Neural progenitor cell (in vitro differentiated cells): ENCODE data around the gene ELAPOR1. TPM values are rescaled to one million over a fixed set of nuclear protein-coding genes. Genes with fewer than 3 reads are reported as not detected.
"Not testable (repeated sequence)": the region's sequence is repeated elsewhere in the genome, so short reads cannot be mapped to it uniquely, and the experiment has no call there.

Source experiments
- DNase-seq: peaks from one replicate; pipeline ENCODE4 v3.0.0-alpha.2; 2016; ENCODE audit warnings: low spot score
- H2AFZ ChIP-seq: fragments of 200-600 bp; sonication (generic); replicated peaks from 2 replicates; pipeline ENCODE4 v1.6.1; 2016; ENCODE audit warnings: antibody characterized with exemption
- H3F3A ChIP-seq: fragments of 200-600 bp; sonication (generic); 2 replicates; pipeline ENCODE4 v1.6.1; 2016; ENCODE audit warnings: antibody characterized with exemption, low read depth
- H3K27ac ChIP-seq: fragments of 200-600 bp; sonication (generic); 2 replicates; pipeline ENCODE4 v1.5.1; 2016; ENCODE audit warnings: mild to moderate bottlenecking
- H3K27me3 ChIP-seq: fragments of 200-600 bp; sonication (generic); 2 replicates; pipeline ENCODE4 v1.6.1; 2016; ENCODE audit warnings: mild to moderate bottlenecking, moderate library complexity
- H3K36me3 ChIP-seq: fragments of 200-600 bp; sonication (generic); 2 replicates; pipeline ENCODE4 v1.5.1; 2016
- H3K4me1 ChIP-seq: fragments of 200-600 bp; sonication (generic); 2 replicates; pipeline ENCODE4 v1.6.1; 2016; ENCODE audit warnings: mixed run types
- H3K4me2 ChIP-seq: fragments of 200-600 bp; sonication (generic); 2 replicates; pipeline ENCODE4 v1.6.1; 2016
- H3K4me3 ChIP-seq: fragments of 200-600 bp; sonication (generic); 2 replicates; pipeline ENCODE4 v1.5.1; 2016
- H3K79me2 ChIP-seq: fragments of 200-600 bp; sonication (generic); 2 replicates; pipeline ENCODE4 v1.6.1; 2016; ENCODE audit warnings: low read depth
- H3K9ac ChIP-seq: fragments of 200-600 bp; sonication (generic); 2 replicates; pipeline ENCODE4 v1.6.1; 2016
- H3K9me3 ChIP-seq: fragments of 200-600 bp; sonication (generic); 2 replicates; pipeline ENCODE4 v1.5.1; 2016; ENCODE audit warnings: low read depth
- H4K20me1 ChIP-seq: fragments of 200-600 bp; sonication (generic); 2 replicates; pipeline ENCODE4 v1.6.1; 2016; ENCODE audit warnings: low read depth
- H3K27ac Mint-ChIP-seq: 3 replicates; pipeline ENCODE4 v1.8.0; 2021; ENCODE audit warnings: mixed read lengths
- H3K27me3 Mint-ChIP-seq: 2 replicates; pipeline ENCODE4 v1.8.0; 2022; ENCODE audit warnings: low read depth, mild to moderate bottlenecking, inconsistent platforms, moderate library complexity, mixed read lengths; ENCODE audit not compliant: insufficient read depth
- H3K36me3 Mint-ChIP-seq: 3 replicates; pipeline ENCODE4 v1.8.0; 2021; ENCODE audit warnings: mixed read lengths
- H3K4me1 Mint-ChIP-seq: 3 replicates; pipeline ENCODE4 v1.8.0; 2021; ENCODE audit warnings: mixed read lengths
- H3K4me3 Mint-ChIP-seq: 3 replicates; pipeline ENCODE4 v1.8.0; 2021; ENCODE audit warnings: mild to moderate bottlenecking, moderate library complexity, mixed read lengths
- H3K9me3 Mint-ChIP-seq: 3 replicates; pipeline ENCODE4 v1.8.0; 2020; ENCODE audit warnings: mixed read lengths
- CTCF ChIP-seq: fragments of 200-600 bp; sonication (generic); IDR thresholded peaks from 2 replicates; pipeline ENCODE4 v1.5.1; 2017; ENCODE audit warnings: antibody characterized with exemption, mild to moderate bottlenecking
- EZH2 ChIP-seq: fragments of 200-600 bp; sonication (generic); IDR thresholded peaks from 2 replicates; pipeline ENCODE4 v1.6.1; 2017; ENCODE audit warnings: antibody characterized with exemption, mild to moderate bottlenecking, moderate library complexity
- EZH2phosphoT487 ChIP-seq: fragments of 200-600 bp; sonication (generic); IDR thresholded peaks from 2 replicates; pipeline ENCODE4 v1.6.1; 2017; ENCODE audit warnings: antibody characterized with exemption
- total RNA-seq: library from RNA; depleted of rRNA; stranded (reverse); fragments of >200 nt; gene quantifications from 2 replicates; pipeline ENCODE4 v1.2.3, GENCODE V29; 2015; ENCODE audit warnings: low replicate concordance

ELAPOR1 gene
- total RNA-seq, 1 donor from 2014 or later = 1.5 TPM

GRCh38 chr1:109142260-109142659 lies 28.3 kb downstream of the ELAPOR1 start:
- Mint-ChIP-seq H3K4me3 (no peak overlapping the region), H3K4me1 (peaks cover 2% of the 10 kb centered on the region), H3K36me3 (no peaks in the 10 kb centered on the region), H3K9me3 (no peaks in the 10 kb centered on the region), H3K27me3 (no peaks in the 10 kb centered on the region), H3K27ac (peak overlapping the region; percentile 64)
- Histone ChIP-seq H3K4me2 (no peak overlapping the region), H3K9ac (no peak overlapping the region), H3F3A (no peaks in the 10 kb centered on the region), H3K9me3 (no peaks in the 10 kb centered on the region), H3K36me3 (no peaks in the 10 kb centered on the region), H2AFZ (no peak overlapping the region), H3K79me2 (no peaks in the 10 kb centered on the region), H3K27me3 (no peaks in the 10 kb centered on the region), H3K4me1 (no peaks in the 10 kb centered on the region), H4K20me1 (no peaks in the 10 kb centered on the region), H3K27ac (no peak overlapping the region), H3K4me3 (no peak overlapping the region)
- no peak for DNase-seq
- TF ChIP-seq CTCF (no peak), EZH2phosphoT487 (no peak), EZH2 (no peak)

DNA sequence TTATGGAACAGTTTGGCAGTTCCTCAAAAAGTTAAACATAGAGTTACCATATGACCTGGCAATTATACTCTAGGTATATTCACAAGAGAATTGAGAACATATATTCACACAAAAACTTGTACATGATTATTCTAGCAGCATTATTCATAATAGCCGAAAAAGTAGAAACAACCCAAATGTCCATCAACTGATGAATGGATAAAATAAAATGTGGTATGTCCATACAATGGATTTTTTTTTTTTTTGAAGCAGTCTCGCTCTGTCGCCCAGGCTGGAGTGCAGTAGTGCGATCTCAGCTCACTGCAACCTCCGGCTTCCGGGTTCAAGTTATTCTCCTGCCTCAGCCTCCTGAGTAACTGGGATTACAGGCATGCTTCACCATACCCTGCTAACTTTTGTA lies 28.8 kb downstream of the ELAPOR1 start:
- H3K4me1 Mint-ChIP-seq, H3K4me2 ChIP-seq, DNase-seq, H3K9me3 ChIP-seq, H3K4me3 Mint-ChIP-seq, H3F3A ChIP-seq, H3K4me1 ChIP-seq, H3K27ac ChIP-seq, H3K27me3 ChIP-seq, H3K36me3 ChIP-seq, H3K9me3 Mint-ChIP-seq, H3K9ac ChIP-seq, H4K20me1 ChIP-seq, H3K79me2 ChIP-seq, H2AFZ ChIP-seq, H3K4me3 ChIP-seq, H3K36me3 Mint-ChIP-seq, H3K27me3 Mint-ChIP-seq: not testable (repeated sequence)
- peak overlapping the region; percentile 64 for H3K27ac Mint-ChIP-seq

DNA sequence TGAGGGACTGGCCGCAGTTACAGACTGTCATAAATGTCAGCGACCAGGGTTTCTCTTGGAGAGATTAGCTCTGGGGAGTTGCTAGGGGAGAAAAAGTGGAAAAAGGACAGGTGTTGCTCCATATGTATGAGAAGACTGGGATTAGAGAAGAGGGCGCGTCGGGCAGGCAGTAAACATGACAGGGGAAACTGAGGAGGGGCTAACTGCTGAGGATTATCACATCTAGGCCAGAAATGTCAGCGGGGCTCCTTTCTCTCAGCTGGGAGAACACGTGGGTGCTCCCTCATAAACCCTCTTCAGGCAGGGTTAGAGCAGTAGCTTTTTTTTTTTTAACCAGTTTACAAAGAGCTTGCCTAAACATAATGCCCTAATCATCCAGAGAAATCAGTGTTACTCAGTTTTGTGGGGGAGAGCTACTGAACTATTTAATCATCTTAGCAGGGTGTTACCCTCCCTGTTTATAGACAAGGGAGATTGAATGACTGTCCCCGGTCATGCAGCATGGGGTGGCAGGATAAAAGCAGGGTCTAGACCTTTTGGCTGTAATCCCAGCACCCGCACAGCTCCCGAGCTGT lies 35.2 kb downstream of the ELAPOR1 start:
- Histone ChIP-seq H3K9ac (no peak overlapping the region), H3K79me2 (no peaks in the 10 kb centered on the region), H3K4me1 (peaks cover 29% of the 10 kb centered on the region), H2AFZ (no peak overlapping the region), H3K9me3 (no peaks in the 10 kb centered on the region), H3K36me3 (no peaks in the 10 kb centered on the region), H3K27me3 (no peaks in the 10 kb centered on the region), H3F3A (peaks cover 11% of the 10 kb centered on the region), H4K20me1 (no peaks in the 10 kb centered on the region), H3K4me3 (no peak overlapping the region), H3K4me2 (peak overlapping the region; percentile 34), H3K27ac (no peak overlapping the region)
- no peak for TF ChIP-seq CTCF
- no peak for TF ChIP-seq EZH2phosphoT487
- no peak for TF ChIP-seq EZH2
- Mint-ChIP-seq H3K4me3 (peak overlapping the region; percentile 3), H3K27me3 (no peaks in the 10 kb centered on the region), H3K27ac (peak overlapping the region; percentile 15), H3K4me1 (peaks cover 40% of the 10 kb centered on the region), H3K9me3 (peaks cover 2% of the 10 kb centered on the region), H3K36me3 (no peaks in the 10 kb centered on the region)
- peak; percentile 42 for DNase-seq

- Histone ChIP-seq H3K27ac (no peak overlapping the region), H4K20me1 (no peaks in the 10 kb centered on the region), H3K36me3 (no peaks in the 10 kb centered on the region), H3K4me2 (no peak overlapping the region), H3K4me1 (peaks cover 29% of the 10 kb centered on the region), H3K27me3 (no peaks in the 10 kb centered on the region), H3F3A (peaks cover 11% of the 10 kb centered on the region), H3K9me3 (no peaks in the 10 kb centered on the region), H2AFZ (no peak overlapping the region), H3K9ac (no peak overlapping the region), H3K79me2 (no peaks in the 10 kb centered on the region), H3K4me3 (no peak overlapping the region)
- no peak for TF ChIP-seq EZH2
- TF ChIP-seq CTCF = no peak
- no peak for TF ChIP-seq EZH2phosphoT487
- no peaks in the 10 kb centered on the region for H3K36me3 Mint-ChIP-seq
- H3K9me3 Mint-ChIP-seq = peaks cover 2% of the 10 kb centered on the region
- H3K27ac Mint-ChIP-seq = peak overlapping the region; percentile 15
- H3K27me3 Mint-ChIP-seq = peaks cover 2% of the 10 kb centered on the region
- no peak for DNase-seq
- peaks cover 46% of the 10 kb centered on the region for H3K4me1 Mint-ChIP-seq
- no peak overlapping the region for H3K4me3 Mint-ChIP-seq
These were observed 36.1 kb downstream of the ELAPOR1 start for GRCh38 chr1:109149874-109150601.
